HG03439 (cell line): ENCODE measurements around the gene SPOCD1.

Experiments
- ATAC-seq: cut with Tn5 transposase; IDR thresholded peaks from one replicate; pipeline ENCODE4 v1.9.1; 2021; ENCODE audit warnings: mild to moderate bottlenecking, moderate library complexity; ENCODE audit not compliant: unreplicated experiment

The SPOCD1 gene

GRCh38 chr1:31757989-31758388 lies 57.8 kb downstream of the SPOCD1 start:
- ATAC-seq, result no peak

- no peak for ATAC-seq
Observed at GRCh38 chr1:31757204-31757679, 58.6 kb downstream of the SPOCD1 start.

- ATAC-seq, result no peak
Observed at GRCh38 chr1:31756578-31756977, 59.2 kb downstream of the SPOCD1 start.

GRCh38 chr1:31755850-31756492 lies 59.9 kb downstream of the SPOCD1 start:
- ATAC-seq, result no peak

- no peak for ATAC-seq
Observed at GRCh38 chr1:31755197-31755611, 60.6 kb downstream of the SPOCD1 start.

GRCh38 chr1:31754397-31754796 lies 61.4 kb downstream of the SPOCD1 start:
- ATAC-seq, result no peak

GRCh38 chr1:31753707-31754349 lies 62.0 kb downstream of the SPOCD1 start:
- no peak for ATAC-seq

GRCh38 chr1:31752952-31753475 lies 62.8 kb downstream of the SPOCD1 start:
- ATAC-seq, result no peak

- ATAC-seq, result no peak
Observed at GRCh38 chr1:31752258-31752657, 63.6 kb downstream of the SPOCD1 start.

GRCh38 chr1:31751822-31752241 lies 64.0 kb downstream of the SPOCD1 start:
- no peak for ATAC-seq

GRCh38 chr1:31750858-31751510 lies 64.8 kb downstream of the SPOCD1 start:
- no peak for ATAC-seq

GRCh38 chr1:31749785-31750735 lies 65.8 kb downstream of the SPOCD1 start:
- ATAC-seq, result no peak

- no peak for ATAC-seq
Observed at GRCh38 chr1:31748365-31748764, 67.5 kb downstream of the SPOCD1 start.

GRCh38 chr1:31747304-31747703 lies 68.5 kb downstream of the SPOCD1 start:
- no peak for ATAC-seq

- ATAC-seq, result no peak
Observed at GRCh38 chr1:31746687-31747086, 69.1 kb downstream of the SPOCD1 start.

- no peak for ATAC-seq
Observed at GRCh38 chr1:31745946-31746670, 69.7 kb downstream of the SPOCD1 start.

GRCh38 chr1:31745096-31745945 lies 70.5 kb downstream of the SPOCD1 start:
- no peak for ATAC-seq

GRCh38 chr1:31744165-31744888 lies 71.5 kb downstream of the SPOCD1 start:
- no peak for ATAC-seq
